Keratinocyte (primary cell): ENCODE measurements around the gene INPP4B. TPM values are rescaled to one million over a fixed set of nuclear protein-coding genes. Genes with fewer than 3 reads are reported as not detected.

Experiments
- DNase-seq: peaks from one replicate; pipeline ENCODE4 v3.0.0-alpha.2; 2011; ENCODE audit warnings: low read depth, missing footprints, low spot score
- FAIRE-seq: peaks from 2 replicates; lab custom pipeline; 2011; peaks lifted over from hg19 to GRCh38; lab: Jason Lieb, UNC
- H2AFZ ChIP-seq: 2 replicates; pipeline ENCODE4 v1.6.0; 2012; ENCODE audit warnings: low read length, control low read depth, inconsistent platforms; ENCODE audit not compliant: control insufficient read depth
- H3K27ac ChIP-seq: 2 replicates; pipeline ENCODE4 v1.5.1; 2011; ENCODE audit warnings: low read length; ENCODE audit not compliant: control insufficient read depth, insufficient read depth
- H3K27me3 ChIP-seq: 3 replicates; pipeline ENCODE4 v1.6.0; 2011; ENCODE audit warnings: low read length; ENCODE audit not compliant: control insufficient read depth, insufficient read depth; ENCODE audit errors: extremely low read depth
- H3K36me3 ChIP-seq, 2 experiments: 2 replicates in 1 of 2; 3 replicates in 1 of 2; pipeline ENCODE4 v1.5.1; 2011; ENCODE audit warnings: low read length in 2 of 2, mild to moderate bottlenecking in 1 of 2; ENCODE audit not compliant: control insufficient read depth in 2 of 2, insufficient read depth in 2 of 2; ENCODE audit errors: extremely low read depth in 1 of 2
- H3K4me1 ChIP-seq: 3 replicates; pipeline ENCODE4 v1.5.1; 2011; ENCODE audit warnings: low read length; ENCODE audit not compliant: control insufficient read depth, insufficient read depth; ENCODE audit errors: extremely low read depth
- H3K4me2 ChIP-seq: 3 replicates; pipeline ENCODE4 v1.6.0; 2011; ENCODE audit warnings: low read depth, low read length; ENCODE audit not compliant: control insufficient read depth, insufficient read depth; ENCODE audit errors: extremely low read depth
- H3K4me3 ChIP-seq, 3 experiments: fragments of 200-600 bp in 1 of 3; sonication (generic) in 1 of 3; 2 replicates in 2 of 3; 3 replicates in 1 of 3; pipeline ENCODE4 v1.5.1; 2011 to 2016; ENCODE audit warnings: low read length in 3 of 3, mild to moderate bottlenecking in 3 of 3, control low read depth in 2 of 3, inconsistent platforms in 1 of 3, low read depth in 1 of 3, mixed read lengths in 1 of 3, mixed run types in 1 of 3, moderate library complexity in 1 of 3; ENCODE audit not compliant: control insufficient read depth in 2 of 3, insufficient read depth in 2 of 3; ENCODE audit errors: extremely low read depth in 1 of 3
- H3K79me2 ChIP-seq: 2 replicates; pipeline ENCODE4 v1.6.0; 2012; ENCODE audit warnings: low read length; ENCODE audit not compliant: control insufficient read depth, insufficient read depth
- H3K9ac ChIP-seq: 3 replicates; pipeline ENCODE4 v1.6.0; 2011; ENCODE audit warnings: low read length; ENCODE audit not compliant: control insufficient read depth, insufficient read depth; ENCODE audit errors: extremely low read depth
- H3K9me1 ChIP-seq: 3 replicates; pipeline ENCODE4 v1.6.0; 2011; ENCODE audit warnings: low read length; ENCODE audit not compliant: control insufficient read depth, insufficient read depth; ENCODE audit errors: extremely low read depth
- H3K9me3 ChIP-seq: 2 replicates; pipeline ENCODE4 v1.5.1; 2012; ENCODE audit warnings: low read depth, low read length; ENCODE audit not compliant: control insufficient read depth
- H4K20me1 ChIP-seq: 3 replicates; pipeline ENCODE4 v1.6.0; 2011; ENCODE audit warnings: low read length; ENCODE audit not compliant: control insufficient read depth, insufficient read depth; ENCODE audit errors: extremely low read depth
- EZH2 ChIP-seq: IDR thresholded peaks from one replicate; pipeline ENCODE4 v1.6.1; 2012; ENCODE audit warnings: inconsistent platforms, mild to moderate bottlenecking, low read length, moderate library complexity
- dilution Hi-C: fragments of 300-500 bp; cut with MboI; formaldehyde crosslinking; loops from one replicate; pipeline ENCODE4 v1.7.0; 2020; ENCODE audit warnings: low sequenced_read_pairs; ENCODE audit not compliant: extremely low pct_ligation_motif_present
- polyA minus RNA-seq, 3 experiments: library from RNA; depleted of rRNA, polyadenylated mRNA; stranded (reverse); fragments of >200 nt; gene quantifications; 1 replicate in 1 of 3; 2 replicates in 1 of 3; 3 replicates in 1 of 3; pipeline ENCODE4 v1.2.3, GENCODE V29; 2011
- polyA plus RNA-seq, 5 experiments: library from polyadenylated mRNA; depleted of rRNA in 3 of 5; stranded (reverse) in 3 of 5; stranded (forward) in 1 of 5; unstranded in 1 of 5; fragments of >200 nt; gene quantifications; 1 replicate in 1 of 5; 2 replicates in 3 of 5; 3 replicates in 1 of 5; pipeline versions ENCODE4 v1.2.1 to v1.2.3, GENCODE V29; 2011 to 2012; ENCODE audit warnings: missing spikeins in 2 of 5, low read depth in 1 of 5, low replicate concordance in 1 of 5
- TF ChIP-seq, protein P1 (sequence below), 3 experiments: IDR thresholded peaks in 1 of 3; conservative IDR thresholded peaks in 1 of 3; optimal IDR thresholded peaks in 1 of 3; 2 replicates in 2 of 3; 3 replicates in 1 of 3; pipeline versions ENCODE3 to v1.5.1; 2011; ENCODE audit warnings: low read length in 3 of 3, mild to moderate bottlenecking in 3 of 3, moderate library complexity in 2 of 3, control low read depth in 1 of 3, inconsistent platforms in 1 of 3; ENCODE audit not compliant: insufficient read depth in 2 of 3; ENCODE audit errors: extremely low read depth in 1 of 3

INPP4B gene
- polyA plus RNA-seq (33.6 to 66.4 TPM (median 50.2 TPM) in 3 replicates), polyA minus RNA-seq (65.5 to 167 TPM (median 98.7 TPM) in 3 replicates)
- 27.3 TPM for polyA plus RNA-seq (2011; ENCODE audit: low read depth)
- 42.1 and 54.7 TPM in 2 replicates for polyA plus RNA-seq (2011; cell fraction: cytosol; rRNA removed)
- polyA plus RNA-seq (2011; cell fraction: nucleus; rRNA removed): 49.8 and 57.8 TPM in 2 replicates
- polyA plus RNA-seq (2012; ENCODE audit: low replicate concordance): 15.9 and 50.8 TPM in 2 replicates
- polyA minus RNA-seq (2011; cell fraction: cytosol; rRNA and poly(A)+ RNA removed): 74.8 TPM
- polyA minus RNA-seq (2011; cell fraction: nucleus; rRNA and poly(A)+ RNA removed): 148 and 255 TPM in 2 replicates

DNA sequence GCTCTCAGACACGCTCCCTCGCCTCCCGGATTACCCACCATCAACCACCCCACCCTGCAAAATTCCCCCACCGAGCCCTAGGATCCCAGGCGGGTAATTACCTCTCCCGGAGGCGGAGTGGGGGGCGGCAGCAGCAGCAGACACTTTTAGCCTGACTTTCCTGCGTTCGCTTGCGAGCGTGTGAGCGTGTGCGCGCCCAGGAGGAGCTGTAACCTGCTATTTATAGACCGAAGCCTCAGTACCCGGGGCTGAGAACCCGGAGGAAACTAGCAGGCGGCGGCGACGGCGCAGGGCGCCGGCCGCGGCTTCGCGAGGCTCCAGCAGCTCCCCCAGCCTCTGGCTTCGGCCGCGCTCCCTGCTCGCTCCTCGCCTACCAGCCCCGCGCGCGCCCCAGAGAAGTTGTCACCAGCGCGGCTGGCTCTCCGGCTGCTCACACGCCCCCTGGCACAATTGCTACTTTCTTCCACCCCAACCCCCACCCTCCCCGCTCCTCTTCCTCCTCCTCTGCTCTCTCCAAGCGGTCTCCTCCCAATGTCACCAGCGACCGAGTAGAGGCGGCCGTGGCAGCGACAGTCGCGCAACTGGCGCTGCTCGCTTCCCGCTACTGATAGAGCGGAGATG, at the start of gene INPP4B:
INPP4B (minus strand) TSS at position 194 of the 621 bp plus-strand sequence.
- H3K36me3 ChIP-seq: no peaks in the 10 kb centered on the region
- H3K79me2 ChIP-seq: no peaks in the 10 kb centered on the region
- H3K9me3 ChIP-seq: no peaks in the 10 kb centered on the region
- FAIRE-seq (no peak), DNase-seq (no peak)
- peaks cover 8% of the 10 kb centered on the region for H3K4me1 ChIP-seq
- no peak within 1 kb of the TSS for H3K27ac ChIP-seq
- H3K4me3 ChIP-seq: peak within 1 kb of the TSS; percentile 46 to 82 (median 69)
- dilution Hi-C loops: no loop called here
- H3K27me3 ChIP-seq: peaks cover 14% of the 10 kb centered on the region
- H3K4me2 ChIP-seq: peak within 1 kb of the TSS; percentile 89
- H3K9ac ChIP-seq: peak within 1 kb of the TSS; percentile 67
- no peak for TF ChIP-seq EZH2
- TF ChIP-seq, protein P1, sequence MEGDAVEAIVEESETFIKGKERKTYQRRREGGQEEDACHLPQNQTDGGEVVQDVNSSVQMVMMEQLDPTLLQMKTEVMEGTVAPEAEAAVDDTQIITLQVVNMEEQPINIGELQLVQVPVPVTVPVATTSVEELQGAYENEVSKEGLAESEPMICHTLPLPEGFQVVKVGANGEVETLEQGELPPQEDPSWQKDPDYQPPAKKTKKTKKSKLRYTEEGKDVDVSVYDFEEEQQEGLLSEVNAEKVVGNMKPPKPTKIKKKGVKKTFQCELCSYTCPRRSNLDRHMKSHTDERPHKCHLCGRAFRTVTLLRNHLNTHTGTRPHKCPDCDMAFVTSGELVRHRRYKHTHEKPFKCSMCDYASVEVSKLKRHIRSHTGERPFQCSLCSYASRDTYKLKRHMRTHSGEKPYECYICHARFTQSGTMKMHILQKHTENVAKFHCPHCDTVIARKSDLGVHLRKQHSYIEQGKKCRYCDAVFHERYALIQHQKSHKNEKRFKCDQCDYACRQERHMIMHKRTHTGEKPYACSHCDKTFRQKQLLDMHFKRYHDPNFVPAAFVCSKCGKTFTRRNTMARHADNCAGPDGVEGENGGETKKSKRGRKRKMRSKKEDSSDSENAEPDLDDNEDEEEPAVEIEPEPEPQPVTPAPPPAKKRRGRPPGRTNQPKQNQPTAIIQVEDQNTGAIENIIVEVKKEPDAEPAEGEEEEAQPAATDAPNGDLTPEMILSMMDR (optimal IDR thresholded peaks at IDR 0.05 in 1 of 3, IDR thresholded peaks at IDR 0.05 in 1 of 3, conservative IDR thresholded peaks at IDR 0.05 in 1 of 3; ENCODE audit: extremely low read depth in 1 of 3, insufficient read depth in 2 of 3, low read length in 3 of 3): no peak
- no peaks in the 10 kb centered on the region for H3K9me1 ChIP-seq
- H2AFZ ChIP-seq: peak within 1 kb of the TSS; percentile 89
- no peaks in the 10 kb centered on the region for H4K20me1 ChIP-seq

DNA sequence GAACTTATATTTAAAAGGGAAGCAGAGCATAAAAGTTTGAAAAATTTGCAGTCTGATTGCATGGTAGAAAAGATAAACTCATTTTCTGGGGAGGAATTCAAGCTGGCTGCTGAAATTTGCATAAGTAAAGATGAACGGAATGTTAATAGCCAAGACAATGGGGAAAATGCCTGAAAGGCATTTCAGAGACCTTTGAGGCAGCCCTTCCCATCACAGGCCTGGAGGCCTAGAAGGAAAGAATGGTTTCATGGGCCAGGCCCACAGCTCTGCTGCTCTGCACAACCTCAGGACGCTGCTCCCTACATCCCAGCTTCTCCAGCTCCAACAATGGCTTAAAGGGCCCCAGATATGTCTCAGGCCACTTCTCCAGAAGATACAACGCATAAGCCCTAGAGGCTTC, 46.9 kb upstream of the INPP4B start:
- H3K4me3 ChIP-seq: no peak overlapping the region
- no peaks in the 10 kb centered on the region for H3K79me2 ChIP-seq
- no peaks in the 10 kb centered on the region for H3K9me3 ChIP-seq
- H3K27me3 ChIP-seq: no peaks in the 10 kb centered on the region
- DNase-seq (no peak), FAIRE-seq (no peak)
- no peak for TF ChIP-seq EZH2
- TF ChIP-seq, protein P1 (optimal IDR thresholded peaks at IDR 0.05 in 1 of 3, IDR thresholded peaks at IDR 0.05 in 1 of 3, conservative IDR thresholded peaks at IDR 0.05 in 1 of 3; ENCODE audit: extremely low read depth in 1 of 3, insufficient read depth in 2 of 3, low read length in 3 of 3): no peak
- dilution Hi-C loops: no loop called here
- no peak overlapping the region for H3K27ac ChIP-seq
- H3K4me1 ChIP-seq: no peaks in the 10 kb centered on the region
- no peak overlapping the region for H3K4me2 ChIP-seq
- H2AFZ ChIP-seq: no peak overlapping the region
- no peaks in the 10 kb centered on the region for H3K36me3 ChIP-seq
- no peaks in the 10 kb centered on the region for H4K20me1 ChIP-seq
- H3K9me1 ChIP-seq: no peaks in the 10 kb centered on the region
- H3K9ac ChIP-seq: no peak overlapping the region
